ENCODE data around the gene TTYH3. TPM values are rescaled to one million over a fixed set of nuclear protein-coding genes. Genes with fewer than 3 reads are reported as not detected.
A peak's percentile ranks its signal among the peaks of the same experiment; 100 is the strongest.
"Not testable (repeated sequence)": the region's sequence is repeated elsewhere in the genome, so short reads cannot be mapped to it uniquely, and the experiment has no call there.

TTYH3 gene
- total RNA-seq, 1 donor from 2014 or later = 32.0 TPM

- Mint-ChIP-seq H3K9me3 (no peaks in the 10 kb centered on the region), H3K27ac (no peak overlapping the region), H3K4me3 (no peak overlapping the region), H3K36me3 (ENCODE audit: low read depth) (no peaks in the 10 kb centered on the region), H3K4me1 (ENCODE audit: low read depth) (peaks cover 14% of the 10 kb centered on the region), H3K27me3 (ENCODE audit: insufficient read depth) (peaks cover 37% of the 10 kb centered on the region)
- no peak for DNase-seq (ENCODE audit: low spot score)
- intact Hi-C loops (cut with micrococcal nuclease) = no loop called here
Observed at GRCh38 chr7:2692543-2692942, 60.8 kb downstream of the TTYH3 start.

GRCh38 chr7:2693420-2694121 lies 61.8 kb downstream of the TTYH3 start:
- H3K9me3 Mint-ChIP-seq; DNase-seq (ENCODE audit: low spot score); intact Hi-C loops (cut with micrococcal nuclease); H3K27ac Mint-ChIP-seq; H3K36me3 Mint-ChIP-seq (ENCODE audit: low read depth); H3K4me3 Mint-ChIP-seq: not testable (repeated sequence)
- peaks cover 20% of the 10 kb centered on the region for H3K4me1 Mint-ChIP-seq (ENCODE audit: low read depth)
- peaks cover 43% of the 10 kb centered on the region for H3K27me3 Mint-ChIP-seq (ENCODE audit: insufficient read depth)

- intact Hi-C loops (cut with micrococcal nuclease); H3K36me3 Mint-ChIP-seq (ENCODE audit: low read depth); H3K4me3 Mint-ChIP-seq; H3K9me3 Mint-ChIP-seq; H3K27ac Mint-ChIP-seq; DNase-seq (ENCODE audit: low spot score): not testable (repeated sequence)
- Mint-ChIP-seq H3K27me3 (ENCODE audit: insufficient read depth) (peaks cover 42% of the 10 kb centered on the region), H3K4me1 (ENCODE audit: low read depth) (peaks cover 20% of the 10 kb centered on the region)
Observed at GRCh38 chr7:2694122-2694436, 62.3 kb downstream of the TTYH3 start.

DNA sequence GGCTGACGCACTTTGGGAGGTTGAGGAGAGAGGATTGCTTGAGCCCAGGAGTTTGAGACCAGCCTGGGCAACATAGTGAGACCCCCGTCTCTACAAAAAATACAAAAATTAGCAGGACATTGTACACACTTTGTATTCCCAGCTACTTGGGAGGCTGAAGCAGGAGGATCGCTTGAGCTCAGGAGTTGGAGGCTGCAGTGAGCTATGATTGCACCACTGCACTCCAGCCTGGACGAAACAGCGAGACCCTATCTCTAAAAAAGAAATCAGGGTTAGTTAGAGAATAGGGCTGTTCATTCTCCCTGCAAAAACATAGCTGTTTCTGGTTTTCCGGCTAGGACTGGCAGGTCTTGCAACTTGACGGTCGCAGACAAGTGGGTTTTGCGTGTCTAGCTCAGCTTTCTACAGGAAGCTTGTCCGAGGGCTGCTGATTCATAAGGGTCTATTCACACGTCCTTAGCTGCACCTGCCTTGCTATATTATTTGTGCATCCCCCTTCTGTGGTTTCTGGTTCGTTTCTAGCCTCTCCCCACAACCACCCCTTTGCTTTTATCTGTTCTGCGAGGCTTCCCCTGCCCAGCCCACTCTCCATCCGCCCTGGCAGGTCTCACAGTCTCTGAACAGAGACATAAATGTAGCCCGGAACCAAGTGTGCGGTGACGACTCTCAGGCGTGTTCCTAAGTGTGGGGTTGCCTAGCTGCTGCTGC lies 66.9 kb downstream of the TTYH3 start:
- peak; percentile 68 for DNase-seq (ENCODE audit: low spot score)
- H3K27ac Mint-ChIP-seq = peak overlapping the region; percentile 85
- peak overlapping the region; percentile 56 for H3K4me3 Mint-ChIP-seq
- no peaks in the 10 kb centered on the region for H3K9me3 Mint-ChIP-seq
- no peaks in the 10 kb centered on the region for H3K36me3 Mint-ChIP-seq (ENCODE audit: low read depth)
- intact Hi-C loops (cut with micrococcal nuclease) = loop anchor here (1.0 kb wide), 1 partner anchor 11 kb away; no protein-coding TSS in a partner anchor
- peaks cover 17% of the 10 kb centered on the region for H3K27me3 Mint-ChIP-seq (ENCODE audit: insufficient read depth)
- peaks cover 21% of the 10 kb centered on the region for H3K4me1 Mint-ChIP-seq (ENCODE audit: low read depth)

- intact Hi-C loops (cut with micrococcal nuclease) = loop anchor here (1.0 kb wide), 1 partner anchor 10 kb away; no protein-coding TSS in a partner anchor
- Mint-ChIP-seq H3K27ac (peak overlapping the region; percentile 85), H3K36me3 (ENCODE audit: low read depth) (no peaks in the 10 kb centered on the region), H3K4me3 (peak overlapping the region; percentile 56), H3K4me1 (ENCODE audit: low read depth) (peaks cover 21% of the 10 kb centered on the region), H3K27me3 (ENCODE audit: insufficient read depth) (peaks cover 19% of the 10 kb centered on the region), H3K9me3 (no peaks in the 10 kb centered on the region)
- no peak for DNase-seq (ENCODE audit: low spot score)
Observed at GRCh38 chr7:2699289-2699620, 67.5 kb downstream of the TTYH3 start.

GRCh38 chr7:2700141-2700850 lies 68.5 kb downstream of the TTYH3 start:
- Mint-ChIP-seq H3K27me3 (ENCODE audit: insufficient read depth) (peaks cover 23% of the 10 kb centered on the region), H3K27ac (no peak overlapping the region), H3K4me1 (ENCODE audit: low read depth) (peaks cover 21% of the 10 kb centered on the region), H3K36me3 (ENCODE audit: low read depth) (no peaks in the 10 kb centered on the region), H3K9me3 (no peaks in the 10 kb centered on the region), H3K4me3 (no peak overlapping the region)
- no peak for DNase-seq (ENCODE audit: low spot score)
- intact Hi-C loops (cut with micrococcal nuclease) = no loop called here

DNA sequence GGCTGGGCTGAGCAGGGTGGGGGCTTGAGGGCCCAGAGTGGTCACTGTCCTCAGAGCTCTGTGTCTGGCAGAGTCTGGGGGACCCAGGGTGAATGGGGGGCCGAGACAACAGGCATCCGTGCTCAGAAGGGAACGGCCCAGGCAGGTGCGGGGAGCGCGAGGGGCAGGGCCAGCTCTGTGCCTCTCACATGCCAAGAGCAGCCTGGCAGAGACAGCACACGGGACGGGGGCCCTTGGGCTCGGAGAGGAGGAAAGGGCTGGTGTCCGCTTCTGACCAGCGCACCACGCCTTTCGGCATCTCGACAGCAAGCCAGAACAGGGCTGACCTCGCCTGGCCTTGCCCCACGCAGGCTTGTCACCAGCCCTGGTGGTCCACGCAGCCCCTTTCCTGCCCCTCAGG lies 69.6 kb downstream of the TTYH3 start:
- H3K4me3 Mint-ChIP-seq = no peak overlapping the region
- no peak overlapping the region for H3K27ac Mint-ChIP-seq

GRCh38 chr7:2701832-2702593 lies 70.2 kb downstream of the TTYH3 start:
- DNase-seq (ENCODE audit: low spot score) = no peak
- Mint-ChIP-seq H3K4me3 (no peak overlapping the region), H3K9me3 (no peaks in the 10 kb centered on the region), H3K36me3 (ENCODE audit: low read depth) (no peaks in the 10 kb centered on the region), H3K27me3 (ENCODE audit: insufficient read depth) (peaks cover 32% of the 10 kb centered on the region), H3K4me1 (ENCODE audit: low read depth) (peaks cover 21% of the 10 kb centered on the region), H3K27ac (no peak overlapping the region)
- intact Hi-C loops (cut with micrococcal nuclease) = no loop called here

More for the DNA sequence above, 69.6 kb downstream of the TTYH3 start:
- Mint-ChIP-seq H3K9me3 (no peaks in the 10 kb centered on the region), H3K4me1 (ENCODE audit: low read depth) (peaks cover 21% of the 10 kb centered on the region), H3K27me3 (ENCODE audit: insufficient read depth) (peaks cover 28% of the 10 kb centered on the region), H3K36me3 (ENCODE audit: low read depth) (no peaks in the 10 kb centered on the region)
- intact Hi-C loops (cut with micrococcal nuclease) = no loop called here
- no peak for DNase-seq (ENCODE audit: low spot score)

- Mint-ChIP-seq H3K27me3 (ENCODE audit: insufficient read depth) (peaks cover 36% of the 10 kb centered on the region), H3K4me3 (no peak overlapping the region), H3K9me3 (no peaks in the 10 kb centered on the region), H3K27ac (no peak overlapping the region), H3K4me1 (ENCODE audit: low read depth) (peaks cover 21% of the 10 kb centered on the region), H3K36me3 (ENCODE audit: low read depth) (no peaks in the 10 kb centered on the region)
- intact Hi-C loops (cut with micrococcal nuclease) = no loop called here
- DNase-seq (ENCODE audit: low spot score) = no peak
Observed at GRCh38 chr7:2702594-2702957, 70.8 kb downstream of the TTYH3 start.

GRCh38 chr7:2705371-2706096 lies 73.7 kb downstream of the TTYH3 start:
- peaks cover 12% of the 10 kb centered on the region for H3K4me1 Mint-ChIP-seq (ENCODE audit: low read depth)
- H3K27ac Mint-ChIP-seq = no peak overlapping the region
- peaks cover 30% of the 10 kb centered on the region for H3K27me3 Mint-ChIP-seq (ENCODE audit: insufficient read depth)
- no peak for DNase-seq (ENCODE audit: low spot score)
- H3K36me3 Mint-ChIP-seq (ENCODE audit: low read depth) = no peaks in the 10 kb centered on the region
- H3K9me3 Mint-ChIP-seq = no peaks in the 10 kb centered on the region
- no peak overlapping the region for H3K4me3 Mint-ChIP-seq
- intact Hi-C loops (cut with micrococcal nuclease) = no loop called here

DNA sequence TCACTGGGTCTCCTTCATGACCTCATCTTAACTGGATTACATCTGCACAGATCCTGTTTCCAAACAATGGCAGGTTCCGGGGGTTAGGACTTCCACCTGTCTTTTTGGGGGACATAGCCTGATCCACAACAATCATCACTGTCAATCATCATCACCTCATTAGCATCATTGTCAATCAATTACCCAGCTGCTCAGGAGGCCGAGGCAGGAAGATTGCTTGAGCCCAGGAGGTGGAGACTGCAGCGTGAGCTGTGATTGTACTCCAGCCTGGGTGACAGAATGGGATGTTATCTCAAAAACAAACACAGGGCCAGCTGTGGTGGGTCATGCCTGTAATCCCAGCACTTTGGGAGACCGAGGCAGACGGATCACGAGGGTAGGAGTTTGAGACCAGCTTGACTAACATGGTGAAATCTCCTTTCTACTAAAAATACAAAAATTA lies 74.9 kb downstream of the TTYH3 start:
- H3K4me1 Mint-ChIP-seq (ENCODE audit: low read depth) = peaks cover 22% of the 10 kb centered on the region
- H3K27ac Mint-ChIP-seq = no peak overlapping the region
- peaks cover 30% of the 10 kb centered on the region for H3K27me3 Mint-ChIP-seq (ENCODE audit: insufficient read depth)
- H3K9me3 Mint-ChIP-seq = no peaks in the 10 kb centered on the region
- H3K4me3 Mint-ChIP-seq = no peak overlapping the region
- intact Hi-C loops (cut with micrococcal nuclease) = no loop called here
- DNase-seq (ENCODE audit: low spot score) = no peak
- no peaks in the 10 kb centered on the region for H3K36me3 Mint-ChIP-seq (ENCODE audit: low read depth)

- Mint-ChIP-seq H3K9me3 (no peaks in the 10 kb centered on the region), H3K27me3 (ENCODE audit: insufficient read depth) (peaks cover 27% of the 10 kb centered on the region), H3K4me3 (no peak overlapping the region), H3K27ac (no peak overlapping the region), H3K4me1 (ENCODE audit: low read depth) (peaks cover 22% of the 10 kb centered on the region), H3K36me3 (ENCODE audit: low read depth) (no peaks in the 10 kb centered on the region)
- DNase-seq (ENCODE audit: low spot score) = no peak
- intact Hi-C loops (cut with micrococcal nuclease) = no loop called here
Observed at GRCh38 chr7:2707481-2707880, 75.7 kb downstream of the TTYH3 start.
